Measurements from ENCODE around the gene OSBPL9.

The OSBPL9 gene

DNA sequence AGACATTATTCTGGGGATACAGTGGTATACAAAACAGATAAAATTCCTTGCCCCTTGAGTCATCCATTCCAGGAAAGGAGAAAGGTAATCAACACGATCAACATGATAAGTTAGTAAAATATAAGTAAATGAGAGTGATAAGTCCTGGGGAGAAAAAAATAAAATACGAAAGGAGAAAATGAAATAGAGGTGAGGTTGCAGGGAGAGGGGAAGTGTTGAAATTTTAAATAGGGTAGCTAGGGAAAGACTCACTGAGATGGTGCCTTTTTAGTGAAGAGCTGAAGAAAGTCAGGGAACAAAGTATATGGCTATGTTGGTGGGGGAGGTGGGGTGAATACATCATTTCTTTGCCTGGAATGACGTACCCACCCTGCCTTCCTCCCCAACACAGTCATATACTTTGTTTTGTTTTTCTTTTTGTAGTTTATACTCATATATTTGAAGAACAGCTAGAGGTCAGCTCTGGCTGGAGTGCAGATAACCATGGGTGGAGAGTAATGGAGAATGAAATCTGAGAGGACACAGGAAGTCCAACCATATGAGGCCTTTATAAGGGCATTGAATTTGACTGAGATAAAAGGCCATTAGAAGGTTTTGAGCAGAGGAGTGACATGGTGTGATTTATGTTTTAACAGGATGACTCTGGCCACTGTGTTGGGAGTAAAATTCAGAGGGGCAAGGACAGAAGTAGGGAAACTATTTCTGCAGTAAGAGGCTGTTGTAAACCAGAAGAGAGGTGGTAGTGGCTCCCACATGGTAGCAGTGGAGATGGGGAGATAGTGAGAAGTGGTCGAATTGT lies 54.8 kb downstream of the OSBPL9 start:
- no peaks in the 10 kb centered on the region for H3K36me3 ChIP-seq (replicated peaks)
- TF ChIP-seq, protein P1, sequence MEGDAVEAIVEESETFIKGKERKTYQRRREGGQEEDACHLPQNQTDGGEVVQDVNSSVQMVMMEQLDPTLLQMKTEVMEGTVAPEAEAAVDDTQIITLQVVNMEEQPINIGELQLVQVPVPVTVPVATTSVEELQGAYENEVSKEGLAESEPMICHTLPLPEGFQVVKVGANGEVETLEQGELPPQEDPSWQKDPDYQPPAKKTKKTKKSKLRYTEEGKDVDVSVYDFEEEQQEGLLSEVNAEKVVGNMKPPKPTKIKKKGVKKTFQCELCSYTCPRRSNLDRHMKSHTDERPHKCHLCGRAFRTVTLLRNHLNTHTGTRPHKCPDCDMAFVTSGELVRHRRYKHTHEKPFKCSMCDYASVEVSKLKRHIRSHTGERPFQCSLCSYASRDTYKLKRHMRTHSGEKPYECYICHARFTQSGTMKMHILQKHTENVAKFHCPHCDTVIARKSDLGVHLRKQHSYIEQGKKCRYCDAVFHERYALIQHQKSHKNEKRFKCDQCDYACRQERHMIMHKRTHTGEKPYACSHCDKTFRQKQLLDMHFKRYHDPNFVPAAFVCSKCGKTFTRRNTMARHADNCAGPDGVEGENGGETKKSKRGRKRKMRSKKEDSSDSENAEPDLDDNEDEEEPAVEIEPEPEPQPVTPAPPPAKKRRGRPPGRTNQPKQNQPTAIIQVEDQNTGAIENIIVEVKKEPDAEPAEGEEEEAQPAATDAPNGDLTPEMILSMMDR (IDR thresholded peaks at IDR 0.05; ENCODE audit: low read depth, low read length, missing control alignments), result no peak
- H3K27me3 ChIP-seq (replicated peaks), result no peaks in the 10 kb centered on the region
- in situ Hi-C loops (cut with HindIII; ENCODE audit: low pct_ligation_motif_present, low sequenced_read_pairs), result no loop called here
- peak; percentile 92 for DNase-seq
- peak overlapping the region; percentile 89 for H3K27ac ChIP-seq
- H3K4me3 ChIP-seq (ENCODE audit: low read depth, low read length), result no peak overlapping the region

DNA sequence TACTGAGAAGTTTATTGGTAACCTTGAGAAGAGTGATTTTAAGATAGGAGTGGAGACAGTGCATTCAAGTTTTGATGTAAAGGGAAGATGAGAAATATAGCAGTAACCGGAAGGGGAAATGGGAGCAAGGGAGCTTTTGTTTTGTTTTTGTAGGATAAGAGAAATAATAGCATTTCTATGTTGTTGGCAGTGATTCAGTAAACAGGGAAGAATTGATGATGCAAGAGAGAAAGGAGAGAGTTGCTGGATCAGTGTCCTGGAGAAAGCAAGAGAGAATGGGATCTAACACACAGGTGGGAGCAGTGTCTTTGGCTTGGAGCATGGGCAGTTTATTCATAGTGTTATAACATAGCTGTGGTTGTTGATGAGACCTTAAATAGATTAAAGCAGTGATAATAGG lies 56.4 kb downstream of the OSBPL9 start:
- Histone ChIP-seq H3K36me3 (replicated peaks) (no peaks in the 10 kb centered on the region), H3K4me3 (ENCODE audit: low read depth, low read length) (no peak overlapping the region), H3K27ac (no peak overlapping the region), H3K27me3 (replicated peaks) (no peaks in the 10 kb centered on the region)
- no peak for DNase-seq
- TF ChIP-seq, protein P1 (IDR thresholded peaks at IDR 0.05; ENCODE audit: low read depth, low read length, missing control alignments), result no peak
- in situ Hi-C loops (cut with HindIII; ENCODE audit: low pct_ligation_motif_present, low sequenced_read_pairs), result no loop called here

DNA sequence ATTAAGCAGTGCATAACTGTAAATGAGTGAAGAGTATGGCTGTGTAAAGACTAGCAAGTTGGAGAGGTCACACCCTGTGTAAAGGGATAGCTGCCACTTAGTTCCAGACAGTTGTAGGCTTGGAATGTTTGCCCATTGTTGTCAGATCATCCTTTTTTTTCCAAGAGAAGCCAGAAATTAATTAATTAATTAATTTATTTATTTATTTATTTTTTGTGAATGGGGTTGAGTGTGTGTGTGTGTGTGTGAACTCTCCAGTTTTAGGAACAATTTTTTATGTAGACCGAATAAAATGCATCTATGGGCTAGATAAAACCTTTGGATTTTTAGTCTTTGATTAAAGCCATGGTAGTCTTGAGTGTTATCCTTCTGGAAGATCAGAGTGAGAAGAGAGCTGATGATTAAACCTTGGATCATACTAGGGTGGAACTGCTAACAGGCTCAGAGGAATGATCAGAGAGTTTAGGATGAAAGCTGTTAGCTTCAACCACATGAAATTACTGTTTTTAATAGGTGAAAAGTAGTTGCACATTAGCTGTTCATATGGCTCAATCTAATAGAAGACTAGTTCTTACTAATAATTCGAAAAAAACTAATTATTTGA lies 58.4 kb downstream of the OSBPL9 start:
- TF ChIP-seq, protein P1 (IDR thresholded peaks at IDR 0.05; ENCODE audit: low read depth, low read length, missing control alignments), result no peak
- H3K4me3 ChIP-seq (ENCODE audit: low read depth, low read length), result no peak overlapping the region
- in situ Hi-C loops (cut with HindIII; ENCODE audit: low pct_ligation_motif_present, low sequenced_read_pairs), result no loop called here

DNA sequence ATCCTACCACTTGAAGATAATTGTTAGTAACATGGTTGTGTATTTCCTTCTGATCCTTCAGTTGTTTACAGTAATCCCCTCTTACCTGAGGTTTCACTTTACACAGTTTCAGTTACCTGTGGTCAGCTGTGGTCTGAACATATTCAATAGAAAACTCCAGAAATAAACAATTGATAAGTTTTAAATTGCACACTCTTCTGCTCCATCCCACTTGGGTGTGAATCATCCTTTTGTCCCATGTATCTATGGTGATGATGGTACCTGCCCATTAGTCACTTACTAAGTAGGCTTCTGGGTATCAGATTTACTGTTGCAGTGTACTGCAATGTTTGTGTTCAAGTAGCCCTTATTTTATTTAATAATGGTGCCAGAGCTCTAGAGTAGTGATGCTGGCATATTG lies 62.5 kb downstream of the OSBPL9 start:
- Histone ChIP-seq H3K36me3 (replicated peaks) (no peaks in the 10 kb centered on the region), H3K27ac (no peak overlapping the region), H3K4me3 (ENCODE audit: low read depth, low read length) (no peak overlapping the region), H3K27me3 (replicated peaks) (no peaks in the 10 kb centered on the region)
- in situ Hi-C loops (cut with HindIII; ENCODE audit: low pct_ligation_motif_present, low sequenced_read_pairs), result no loop called here
- peak; percentile 35 for DNase-seq
- TF ChIP-seq, protein P1 (IDR thresholded peaks at IDR 0.05; ENCODE audit: low read depth, low read length, missing control alignments), result no peak

More for the DNA sequence above, 58.4 kb downstream of the OSBPL9 start:
- Histone ChIP-seq H3K27ac (no peak overlapping the region), H3K36me3 (replicated peaks) (no peaks in the 10 kb centered on the region), H3K27me3 (replicated peaks) (no peaks in the 10 kb centered on the region)
- DNase-seq, result no peak

DNA sequence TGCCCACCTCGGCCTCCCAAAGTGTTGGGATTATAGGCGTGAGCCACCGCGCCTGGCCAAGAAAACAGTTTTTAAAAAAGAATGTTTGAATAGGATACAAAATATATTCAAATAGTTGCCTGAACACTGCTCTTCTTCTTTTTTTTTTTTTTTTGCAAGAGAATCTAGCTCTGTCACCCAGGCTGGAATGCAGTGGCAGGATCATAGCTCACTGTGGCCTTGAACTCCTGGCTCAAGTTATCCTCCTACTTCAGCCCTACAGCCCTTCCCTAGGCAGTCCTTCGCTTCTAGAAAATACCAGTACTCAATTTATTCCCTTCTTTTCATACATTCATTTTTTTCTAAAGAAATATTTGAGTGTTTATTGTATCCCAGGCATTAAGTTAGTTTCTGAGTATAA lies 67.9 kb downstream of the OSBPL9 start:
- DNase-seq, result no peak
- TF ChIP-seq, protein P1 (IDR thresholded peaks at IDR 0.05; ENCODE audit: low read depth, low read length, missing control alignments), result no peak
- Histone ChIP-seq H3K36me3 (replicated peaks) (no peaks in the 10 kb centered on the region), H3K4me3 (ENCODE audit: low read depth, low read length) (no peak overlapping the region), H3K27ac (no peak overlapping the region), H3K27me3 (replicated peaks) (no peaks in the 10 kb centered on the region)
- in situ Hi-C loops (cut with HindIII; ENCODE audit: low pct_ligation_motif_present, low sequenced_read_pairs), result no loop called here
